Prostate gland (tissue), 2 donors: ENCODE measurements around the gene POTEH. TPM values are rescaled to one million over a fixed set of nuclear protein-coding genes. Genes with fewer than 3 reads are reported as not detected.
"Not testable (repeated sequence)": the region's sequence is repeated elsewhere in the genome, so short reads cannot be mapped to it uniquely, and the experiment has no call there.

Experiments used
- DNase-seq: peaks from one replicate; pipeline ENCODE4 v3.0.0-alpha.2; 2019; ENCODE audit warnings: low spot score
- H3K27ac ChIP-seq, 2 donors: fragments of 200-600 bp; sonication (generic); 2 replicates each; pipeline ENCODE4 v1.5.1; 2017 to 2019
- H3K27me3 ChIP-seq: fragments of 200-600 bp; sonication (generic); replicated peaks from 2 replicates; pipeline ENCODE4 v1.5.1; 2019; ENCODE audit not compliant: insufficient read depth
- H3K36me3 ChIP-seq, 2 donors: fragments of 200-600 bp; sonication (generic); 1 replicate in 1 of 2; 2 replicates in 1 of 2; pipeline versions ENCODE4 v1.5.1 to v1.8.1; 2017 to 2019
- H3K4me1 ChIP-seq: fragments of 200-600 bp; sonication (generic); replicated peaks from 2 replicates; pipeline ENCODE4 v1.5.1; 2019
- H3K4me3 ChIP-seq, 2 donors: fragments of 200-600 bp; sonication (generic); 2 replicates each; pipeline ENCODE4 v1.5.1; 2017 to 2019
- H3K9me3 ChIP-seq: fragments of 200-600 bp; sonication (generic); 2 replicates; pipeline ENCODE4 v1.5.1; 2017
- WGBS: methylation state at CpG from one replicate; pipeline ENCODE4 v1.1.5; 2018; 5-methylcytosine and 5-hydroxymethylcytosine counted together
- intact Hi-C: fragments of 100-400 bp; cut with DNase I; formaldehyde crosslinking; loops from one replicate; pipeline ENCODE4 v1.14.2; 2022
- total RNA-seq, 2 donors: library from RNA; depleted of rRNA; stranded (reverse); fragments of >200 nt; gene quantifications; one replicate each; pipeline ENCODE4 v1.1.0, GENCODE V29; 2016

Gene POTEH
- total RNA-seq, 2 donors from 2014 or later = 28.3 to 70.7 TPM

GRCh38 chr22:15687086-15687485, 2.7 kb upstream of the POTEH start:
- H3K9me3 ChIP-seq, H3K27ac ChIP-seq, intact Hi-C loops, H3K4me1 ChIP-seq, DNase-seq, H3K36me3 ChIP-seq, H3K4me3 ChIP-seq, H3K27me3 ChIP-seq: not testable (repeated sequence)
- WGBS = no CpG with 5 or more reads among the region's 3 CpGs

- H3K27me3 ChIP-seq, H3K4me1 ChIP-seq, H3K9me3 ChIP-seq, H3K4me3 ChIP-seq, DNase-seq, H3K27ac ChIP-seq, H3K36me3 ChIP-seq, intact Hi-C loops: not testable (repeated sequence)
- WGBS = no CpG with 5 or more reads among the region's 4 CpGs
Measured at GRCh38 chr22:15687676-15688075, 2.1 kb upstream of the POTEH start.

GRCh38 chr22:15688090-15688489, 1.7 kb upstream of the POTEH start:
- H3K36me3 ChIP-seq, H3K9me3 ChIP-seq, H3K4me3 ChIP-seq, H3K27me3 ChIP-seq, DNase-seq, intact Hi-C loops, H3K27ac ChIP-seq, H3K4me1 ChIP-seq: not testable (repeated sequence)
- no CpG with 5 or more reads among the region's 2 CpGs for WGBS

- H3K9me3 ChIP-seq, DNase-seq: not testable (repeated sequence)
- WGBS = 83% methylated on average over 58 of the region's 77 CpGs
Measured at GRCh38 chr22:15689012-15689748, 646 bp upstream of the POTEH start.

GRCh38 chr22:15713600-15713999, 23.8 kb downstream of the POTEH start:
- 83% methylated on average over 4 of the region's 4 CpGs for WGBS
- H3K4me1 ChIP-seq, DNase-seq, H3K36me3 ChIP-seq, H3K4me3 ChIP-seq, H3K27me3 ChIP-seq, H3K9me3 ChIP-seq, H3K27ac ChIP-seq, intact Hi-C loops: not testable (repeated sequence)

More at GRCh38 chr22:15689012-15689748, 646 bp upstream of the POTEH start:
- intact Hi-C loops, H3K4me3 ChIP-seq, H3K27ac ChIP-seq, H3K36me3 ChIP-seq, H3K4me1 ChIP-seq, H3K27me3 ChIP-seq: not testable (repeated sequence)

- H3K36me3 ChIP-seq, DNase-seq, H3K4me1 ChIP-seq, H3K4me3 ChIP-seq, H3K27me3 ChIP-seq, H3K27ac ChIP-seq, intact Hi-C loops, H3K9me3 ChIP-seq: not testable (repeated sequence)
- WGBS = 38% methylated on average over 2 of the region's 2 CpGs
Measured at GRCh38 chr22:15714125-15714524, 24.3 kb downstream of the POTEH start.

GRCh38 chr22:15721884-15722283, 32.1 kb downstream of the POTEH start:
- WGBS = no CpG with 5 or more reads among the region's 18 CpGs
- intact Hi-C loops = not testable (repeated sequence)

GRCh38 chr22:15729209-15729917, 39.5 kb downstream of the POTEH start:
- H3K27ac ChIP-seq, intact Hi-C loops, H3K9me3 ChIP-seq, H3K4me3 ChIP-seq, H3K36me3 ChIP-seq, H3K27me3 ChIP-seq, H3K4me1 ChIP-seq, DNase-seq: not testable (repeated sequence)
- WGBS = 80% methylated on average over 13 of the region's 19 CpGs

More at GRCh38 chr22:15721884-15722283, 32.1 kb downstream of the POTEH start:
- not testable (repeated sequence) for H3K9me3 ChIP-seq, H3K4me3 ChIP-seq, H3K27ac ChIP-seq, H3K36me3 ChIP-seq, H3K4me1 ChIP-seq, DNase-seq, H3K27me3 ChIP-seq

GRCh38 chr22:15731023-15731422, 41.2 kb downstream of the POTEH start:
- H3K9me3 ChIP-seq, H3K27me3 ChIP-seq, H3K36me3 ChIP-seq, H3K4me3 ChIP-seq, DNase-seq, intact Hi-C loops, H3K4me1 ChIP-seq, H3K27ac ChIP-seq: not testable (repeated sequence)
- WGBS = no CpG with 5 or more reads among the region's 8 CpGs

GRCh38 chr22:15734411-15734810, 44.6 kb downstream of the POTEH start:
- H3K27me3 ChIP-seq, H3K9me3 ChIP-seq, intact Hi-C loops, H3K36me3 ChIP-seq, H3K4me3 ChIP-seq, DNase-seq, H3K4me1 ChIP-seq, H3K27ac ChIP-seq: not testable (repeated sequence)
- 60% methylated on average over 3 of the region's 6 CpGs for WGBS

GRCh38 chr22:15738157-15738908, 48.5 kb downstream of the POTEH start:
- H3K27ac ChIP-seq, intact Hi-C loops, H3K9me3 ChIP-seq, H3K27me3 ChIP-seq, H3K4me1 ChIP-seq, H3K4me3 ChIP-seq, DNase-seq, H3K36me3 ChIP-seq: not testable (repeated sequence)
- 70% methylated on average over 5 of the region's 10 CpGs for WGBS

GRCh38 chr22:15738909-15739391, 49.1 kb downstream of the POTEH start:
- H3K27me3 ChIP-seq, H3K9me3 ChIP-seq, H3K4me1 ChIP-seq, H3K36me3 ChIP-seq, DNase-seq, intact Hi-C loops, H3K4me3 ChIP-seq, H3K27ac ChIP-seq: not testable (repeated sequence)
- 97% methylated on average over 2 of the region's 6 CpGs for WGBS
